NCI-H2227 (cell line): ENCODE results near the gene TBPL1.
"Not testable (repeated sequence)": the region's sequence is repeated elsewhere in the genome, so short reads cannot be mapped to it uniquely, and the experiment has no call there.

Source experiments
- DNase-seq: peaks from one replicate; lab custom pipeline; 2025; ENCODE audit not compliant: unreplicated experiment; lab: John Stamatoyannopoulos, UW

The TBPL1 gene

GRCh38 chr6:133952815-133953633 lies at the start of gene TBPL1:
TSS of gene TBPL1 (plus strand) at chr6:133953224. CDS start at chr6:133980126, 26,902 bp downstream.
- DNase-seq = peak; percentile 93

- DNase-seq = no peak
Observed at GRCh38 chr6:133903855-133904254, 49.2 kb upstream of the TBPL1 start.

GRCh38 chr6:133906050-133906449 lies 47.0 kb upstream of the TBPL1 start:
- no peak for DNase-seq

GRCh38 chr6:133916650-133917151 lies 36.3 kb upstream of the TBPL1 start:
- peak; percentile 78 for DNase-seq

GRCh38 chr6:133917781-133918180 lies 35.2 kb upstream of the TBPL1 start:
- DNase-seq = no peak

GRCh38 chr6:133918208-133918930 lies 34.7 kb upstream of the TBPL1 start:
- no peak for DNase-seq

GRCh38 chr6:133919362-133919761 lies 33.7 kb upstream of the TBPL1 start:
- DNase-seq = no peak

GRCh38 chr6:133921249-133921859 lies 31.7 kb upstream of the TBPL1 start:
- peak; percentile 86 for DNase-seq

- peak; percentile 67 for DNase-seq
Observed at GRCh38 chr6:133923938-133924593, 29.0 kb upstream of the TBPL1 start.

- DNase-seq = not testable (repeated sequence)
Observed at GRCh38 chr6:133931221-133931620, 21.8 kb upstream of the TBPL1 start.

GRCh38 chr6:133936352-133936751 lies 16.7 kb upstream of the TBPL1 start:
- not testable (repeated sequence) for DNase-seq

GRCh38 chr6:133937909-133938308 lies 15.1 kb upstream of the TBPL1 start:
- no peak for DNase-seq

GRCh38 chr6:133938533-133938932 lies 14.5 kb upstream of the TBPL1 start:
- no peak for DNase-seq

- DNase-seq = no peak
Observed at GRCh38 chr6:133939778-133940667, 13.0 kb upstream of the TBPL1 start.

- DNase-seq = no peak
Observed at GRCh38 chr6:133945158-133945557, 7.9 kb upstream of the TBPL1 start.

GRCh38 chr6:133947302-133947900 lies 5.6 kb upstream of the TBPL1 start:
- DNase-seq = no peak

GRCh38 chr6:133948472-133948871 lies 4.6 kb upstream of the TBPL1 start:
- DNase-seq = no peak

- no peak for DNase-seq
Observed at GRCh38 chr6:133951227-133951626, 1.8 kb upstream of the TBPL1 start.
